Fibroblast of mammary gland (primary cell): Measurements from ENCODE around the gene CCDC32.

ENCODE experiments used
- DNase-seq: peaks from one replicate; pipeline ENCODE4 v3.0.0-alpha.2; 2010; ENCODE audit warnings: low read depth
- H3K4me3 ChIP-seq: 2 replicates; pipeline ENCODE4 v1.5.1; 2011; ENCODE audit warnings: low read depth, mild to moderate bottlenecking, low read length, moderate library complexity; ENCODE audit not compliant: control insufficient read depth
- CTCF ChIP-seq: conservative IDR thresholded peaks from 2 replicates; pipeline ENCODE4 v1.5.1; 2011; ENCODE audit warnings: low read depth, low read length, inconsistent platforms; ENCODE audit not compliant: control insufficient read depth, insufficient read depth

Gene CCDC32

GRCh38 chr15:40543631-40544294 lies 21.1 kb downstream of the CCDC32 start:
- no peak overlapping the region for H3K4me3 ChIP-seq
- no peak for TF ChIP-seq CTCF
- DNase-seq, result no peak

- H3K4me3 ChIP-seq, result no peak overlapping the region
- TF ChIP-seq CTCF, result no peak
- no peak for DNase-seq
These were observed 21.8 kb downstream of the CCDC32 start for GRCh38 chr15:40543082-40543481.

- no peak for TF ChIP-seq CTCF
- no peak overlapping the region for H3K4me3 ChIP-seq
- DNase-seq, result no peak
These were observed 25.9 kb downstream of the CCDC32 start for GRCh38 chr15:40538976-40539375.

- no peak overlapping the region for H3K4me3 ChIP-seq
- no peak for TF ChIP-seq CTCF
- peak; percentile 71 for DNase-seq
These were observed 28.3 kb downstream of the CCDC32 start for GRCh38 chr15:40536501-40536900.

GRCh38 chr15:40534371-40534770 lies 30.5 kb downstream of the CCDC32 start:
- DNase-seq, result no peak
- TF ChIP-seq CTCF, result no peak
- no peak overlapping the region for H3K4me3 ChIP-seq

- no peak overlapping the region for H3K4me3 ChIP-seq
- TF ChIP-seq CTCF, result no peak
- DNase-seq, result no peak
These were observed 31.0 kb downstream of the CCDC32 start for GRCh38 chr15:40533763-40534364.
